Germinal center (tissue), 1 donor: ENCODE results near the gene PI4KB.
"Not testable (repeated sequence)": the region's sequence is repeated elsewhere in the genome, so short reads cannot be mapped to it uniquely, and the experiment has no call there.

ENCODE experiments used
- DNase-seq: peaks from one replicate; pipeline ENCODE4 v3.0.0; 2012; ENCODE audit warnings: mixed read lengths, low spot score

Gene PI4KB

DNA sequence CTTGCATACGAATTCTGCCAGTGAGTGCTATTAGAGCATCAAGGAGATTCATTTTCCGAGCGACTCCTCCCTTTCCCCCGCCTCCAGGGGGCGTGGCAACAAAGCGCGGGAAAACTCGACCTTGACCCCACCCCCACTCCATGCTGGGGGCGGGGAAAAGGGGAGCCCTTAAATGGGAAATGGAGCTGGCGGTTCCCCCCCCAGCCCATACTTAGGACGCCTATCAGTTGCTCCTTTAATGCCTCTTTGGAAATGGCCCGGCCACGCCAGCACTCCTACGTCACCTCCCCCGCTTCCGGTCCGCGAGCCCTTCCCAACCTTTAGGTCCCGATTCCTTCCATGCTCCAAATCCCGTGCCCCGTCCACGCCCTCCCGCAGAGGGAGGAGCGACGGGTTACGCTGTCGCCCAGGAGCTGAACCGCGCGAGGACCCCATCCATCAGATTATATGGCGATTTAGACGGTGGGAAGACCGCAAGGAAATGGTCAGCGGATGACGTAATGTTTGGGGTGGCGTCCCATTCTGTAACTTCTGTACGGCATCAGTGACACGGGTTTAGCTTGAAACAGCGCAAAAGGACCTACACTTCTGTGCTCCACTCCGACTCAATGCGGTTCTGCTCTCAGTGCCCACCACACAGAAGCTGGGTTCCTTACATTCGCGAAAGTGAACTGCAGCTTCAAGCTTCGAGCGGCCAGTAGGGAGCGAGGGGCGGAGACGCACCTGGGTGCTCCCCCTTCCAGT lies 45.8 kb downstream of the PI4KB start:
- peak; percentile 93 for DNase-seq

- DNase-seq: peak; percentile 12
These were observed 50.0 kb downstream of the PI4KB start for GRCh38 chr1:151277249-151277648.

DNA sequence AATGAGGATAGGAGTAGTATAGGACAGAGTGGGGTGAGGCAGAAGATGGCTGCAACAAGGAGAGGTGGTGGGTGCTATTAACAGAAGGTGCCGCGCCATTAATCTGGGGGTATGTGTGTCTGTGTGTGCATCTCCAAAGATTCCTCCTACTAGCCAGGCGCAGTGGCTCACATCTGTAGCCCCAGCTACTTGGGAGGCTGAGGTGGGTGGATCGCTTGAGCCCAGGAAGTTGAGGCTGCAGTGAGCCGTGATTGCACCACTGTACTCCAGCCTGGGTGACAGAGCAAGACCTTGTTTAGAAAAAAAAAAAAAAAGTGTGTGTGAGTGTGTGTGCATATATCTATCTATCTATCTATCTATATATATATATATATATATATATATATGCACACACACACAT lies 51.9 kb downstream of the PI4KB start:
- DNase-seq: not testable (repeated sequence)

DNA sequence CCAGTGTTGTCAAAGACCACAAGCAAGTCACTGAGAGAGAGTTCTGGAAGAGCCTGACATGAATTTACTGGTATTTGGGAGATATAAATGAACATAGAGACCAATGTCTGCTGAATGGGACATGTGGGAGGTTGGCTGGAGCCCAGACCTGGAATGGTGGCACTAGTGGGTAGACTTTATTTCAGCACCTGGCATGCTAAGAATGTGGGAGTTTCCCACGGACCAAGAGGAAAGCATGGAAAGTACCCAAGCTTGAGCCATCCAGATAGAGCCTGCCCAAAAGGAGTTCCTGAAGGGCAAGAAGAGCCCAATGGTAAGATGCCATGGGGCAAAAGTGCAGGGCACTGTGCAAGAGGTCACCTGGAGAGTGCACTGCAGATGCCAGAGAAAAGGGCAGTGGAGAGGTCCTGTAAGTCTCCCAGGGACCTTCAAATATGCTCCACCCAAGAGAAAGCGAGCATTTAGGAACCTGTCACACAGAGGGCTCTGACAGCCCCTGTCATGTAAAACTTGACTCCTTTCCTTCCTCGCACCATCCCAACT lies 53.2 kb downstream of the PI4KB start:
- no peak for DNase-seq

- no peak for DNase-seq
These were observed 59.5 kb downstream of the PI4KB start for GRCh38 chr1:151267760-151268159.

GRCh38 chr1:151266821-151267220 lies 60.4 kb downstream of the PI4KB start:
- no peak for DNase-seq

GRCh38 chr1:151266315-151266714 lies 60.9 kb downstream of the PI4KB start:
- DNase-seq: no peak

GRCh38 chr1:151265446-151266236 lies 61.6 kb downstream of the PI4KB start:
- DNase-seq: no peak

DNA sequence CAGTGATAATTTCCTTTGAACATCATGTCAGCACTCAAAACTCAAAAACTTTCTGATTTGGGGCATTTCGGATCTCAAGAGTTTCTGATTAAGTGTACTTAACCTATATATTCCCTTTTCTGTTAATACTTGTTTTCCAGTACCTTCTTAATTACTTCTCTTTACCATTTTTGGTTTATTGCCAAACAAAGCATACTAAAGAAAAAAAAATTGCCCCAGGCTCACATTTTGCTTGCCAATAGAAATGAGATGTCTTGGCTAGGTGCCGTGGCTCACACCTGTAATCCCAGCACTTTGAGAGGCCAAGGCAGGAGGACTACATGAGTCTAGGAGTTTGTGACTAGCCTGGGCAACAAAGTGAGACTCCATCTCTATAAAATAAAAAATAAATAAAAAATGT lies 67.9 kb downstream of the PI4KB start:
- DNase-seq: no peak

DNA sequence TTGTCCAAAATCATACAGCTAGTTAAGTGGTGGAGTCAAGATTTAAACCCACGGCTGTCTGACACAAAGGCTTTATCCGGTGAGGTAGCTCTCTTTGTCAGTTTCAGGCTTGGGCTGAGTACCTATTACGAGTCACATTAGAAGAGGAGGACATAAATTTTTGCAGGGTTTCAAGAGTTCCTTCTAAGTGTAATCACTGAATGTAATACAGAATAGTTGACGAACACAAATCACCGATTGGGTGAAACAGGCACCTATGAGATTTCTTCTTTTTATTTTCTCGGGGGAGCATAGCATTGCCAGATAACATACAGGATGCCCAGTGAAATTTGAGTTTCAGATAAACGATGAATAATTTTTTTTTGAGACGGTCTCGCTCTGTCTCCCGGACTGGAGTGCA lies 71.8 kb downstream of the PI4KB start:
- DNase-seq: peak; percentile 16

DNA sequence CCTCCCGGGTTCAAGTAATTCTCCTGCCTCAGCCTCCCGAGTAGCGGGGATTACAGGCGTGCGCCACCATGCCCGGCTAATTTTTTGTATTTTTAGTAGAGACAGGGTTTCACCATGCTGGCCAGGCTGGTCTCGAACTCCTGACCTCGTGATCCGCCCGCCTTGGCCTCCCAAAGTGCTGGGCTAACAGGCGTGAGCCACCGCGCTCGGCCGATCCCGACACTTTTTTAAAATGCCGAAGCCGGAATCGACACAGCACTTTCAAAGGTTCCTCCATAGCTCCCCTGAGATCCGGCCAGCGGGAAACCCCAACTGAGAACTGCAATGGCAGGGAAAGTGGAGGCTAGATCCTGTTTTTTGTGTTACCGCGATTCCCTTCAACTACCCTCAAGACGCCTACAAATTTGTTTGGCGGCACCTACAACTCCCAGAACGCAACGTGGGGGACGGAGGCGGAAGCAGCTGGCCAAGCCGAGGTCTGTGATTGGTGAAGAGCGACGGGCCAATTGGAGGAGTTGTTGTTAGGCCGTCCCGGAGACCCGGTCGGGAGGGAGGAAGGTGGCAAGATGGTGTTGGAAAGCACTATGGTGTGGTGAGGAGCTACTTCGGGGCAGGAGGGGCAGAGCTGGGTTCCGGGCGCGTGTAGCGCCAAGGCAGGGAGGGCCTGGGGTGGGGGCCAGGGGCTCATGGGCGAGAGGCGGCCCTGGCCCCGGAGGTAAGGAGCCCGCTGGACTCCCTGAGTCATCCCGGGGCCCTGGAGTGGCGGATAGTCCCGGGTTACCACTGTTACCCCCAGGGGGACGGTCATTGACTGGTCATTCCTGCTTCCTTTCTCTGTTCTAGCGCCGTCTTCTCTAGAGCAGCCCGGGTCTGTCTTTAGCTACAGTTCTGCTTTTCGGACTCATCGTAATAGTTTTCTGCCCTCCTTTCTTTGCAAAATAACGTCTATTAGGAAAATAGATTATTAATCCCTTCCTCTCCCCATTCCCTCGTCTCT lies 72.7 kb downstream of the PI4KB start, which contains the start of gene PSMD4:
TSS of gene PSMD4 (plus strand) at position 518 of the 997 bp plus-strand sequence. CDS start at position 567, 49 bp downstream.
- peak; percentile 99 for DNase-seq

- DNase-seq: peak; percentile 80
These were observed 75.4 kb downstream of the PI4KB start for GRCh38 chr1:151251656-151252470.

GRCh38 chr1:151246786-151247185 lies 80.4 kb downstream of the PI4KB start:
- DNase-seq: no peak

DNA sequence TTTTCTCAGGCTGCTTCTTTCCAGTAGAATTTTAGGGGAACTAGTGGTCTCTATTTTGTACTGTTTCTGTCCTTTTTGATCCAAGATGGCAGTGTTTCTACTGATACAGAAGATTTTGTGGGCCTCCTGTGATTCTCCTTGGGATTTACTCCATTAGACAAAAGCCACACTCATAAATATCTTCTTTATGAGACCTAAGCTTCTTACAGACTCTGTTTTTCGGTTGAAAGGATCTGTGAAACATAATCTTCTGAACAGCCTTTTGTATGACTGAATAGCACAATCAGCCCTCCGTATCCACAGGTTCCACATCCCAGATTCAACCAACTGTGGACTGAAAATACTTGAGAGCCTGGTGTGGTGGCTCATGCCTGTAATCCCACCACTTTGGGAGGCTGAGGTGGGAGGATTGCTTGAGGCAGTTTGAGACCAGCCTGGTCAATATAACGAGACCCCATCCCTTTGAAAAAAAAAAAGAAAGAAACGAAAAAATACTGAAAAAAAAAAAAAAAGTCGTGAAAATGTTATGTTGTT lies 83.5 kb downstream of the PI4KB start:
- no peak for DNase-seq

DNA sequence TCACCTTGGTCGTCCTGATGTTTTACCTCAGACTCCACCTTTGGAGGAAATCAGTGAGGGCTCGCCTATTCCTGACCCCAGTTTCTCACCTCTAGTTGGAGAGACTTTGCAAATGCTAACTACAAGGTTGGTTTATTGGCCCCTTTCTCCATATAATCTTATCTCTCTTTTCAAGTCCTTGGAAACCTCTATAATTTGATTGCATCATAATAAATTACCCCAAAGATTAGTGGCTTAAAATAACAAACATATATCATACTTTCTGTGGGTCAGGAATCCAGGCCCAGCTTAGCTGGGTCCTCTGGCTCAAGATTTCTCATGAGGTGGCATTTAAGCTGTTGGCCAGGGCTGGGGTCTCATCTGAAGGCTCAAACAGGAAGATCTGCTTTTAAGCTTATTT lies 84.8 kb downstream of the PI4KB start:
- no peak for DNase-seq
